HEK293 (cell line): Measurements from ENCODE around the gene HOXA6.
A peak's percentile ranks its signal among the peaks of the same experiment; 100 is the strongest.

ENCODE experiments used
- CTCF ChIA-PET: fragments of 350-600 bp; formaldehyde crosslinking; extraction: SDS; loops from one replicate; lab custom pipeline; 2021; ENCODE audit warnings: antibody characterized with exemption; lab: Yijun Ruan, JAX
- POLR2A ChIA-PET: fragments of 300-600 bp; formaldehyde crosslinking; extraction: SDS; loops from one replicate; lab custom pipeline; 2020; ENCODE audit warnings: antibody characterized with exemption, inconsistent platforms; lab: Yijun Ruan, JAX
- H3K27ac ChIP-seq: fragments of 200-500 bp; sonication (Bioruptor generic); 2 replicates; pipeline ENCODE4 v1.5.1; 2014; ENCODE audit warnings: low read depth, low read length, control low read depth, inconsistent platforms; ENCODE audit errors: extremely low read depth
- H3K36me3 ChIP-seq, 2 experiments: fragments of 200-500 bp in 1 of 2; sonication (Bioruptor generic) in 1 of 2; 1 replicate in 1 of 2; 2 replicates in 1 of 2; pipeline ENCODE4 v1.5.1; 2014 to 2017; ENCODE audit warnings: inconsistent platforms in 2 of 2, low read length in 2 of 2; ENCODE audit not compliant: control insufficient read depth in 2 of 2, insufficient read depth in 1 of 2
- H3K4me1 ChIP-seq: fragments of 200-500 bp; sonication (Bioruptor generic); 2 replicates; pipeline ENCODE4 v1.5.1; 2014; ENCODE audit warnings: mild to moderate bottlenecking, low read length, inconsistent platforms; ENCODE audit not compliant: control insufficient read depth, insufficient read depth
- H3K4me3 ChIP-seq: 2 replicates; pipeline ENCODE4 v1.5.1; 2011; ENCODE audit warnings: low read depth, mild to moderate bottlenecking, control low read depth, low read length, moderate library complexity
- H3K9me3 ChIP-seq: fragments of 200-500 bp; sonication (Bioruptor generic); 2 replicates; pipeline ENCODE4 v1.5.1; 2014; ENCODE audit warnings: low read depth, low read length, inconsistent platforms; ENCODE audit not compliant: control insufficient read depth, insufficient read depth
- FEZF1 ChIP-seq: fragments of 450-650 bp; formaldehyde crosslinking; IDR thresholded peaks from 2 replicates; pipeline ENCODE4 v1.5.1; 2016; ENCODE audit warnings: missing biosample characterization, missing genetic modification characterization
- GLIS1 ChIP-seq: fragments of 450-650 bp; formaldehyde crosslinking; IDR thresholded peaks from 2 replicates; pipeline ENCODE4 v1.5.1; 2016; ENCODE audit warnings: missing biosample characterization, missing genetic modification characterization
- GLIS2 ChIP-seq: fragments of 450-650 bp; formaldehyde crosslinking; IDR thresholded peaks from 2 replicates; pipeline ENCODE4 v1.5.1; 2016; ENCODE audit warnings: missing biosample characterization, missing genetic modification characterization
- HOXD13 ChIP-seq: sonication (generic); formaldehyde crosslinking; IDR thresholded peaks from 2 replicates; pipeline ENCODE4 v1.8.0; 2022; ENCODE audit warnings: missing genetic modification reagents, borderline replicate concordance
- KLF17 ChIP-seq: fragments of 450-650 bp; formaldehyde crosslinking; IDR thresholded peaks from 2 replicates; pipeline ENCODE4 v1.5.1; 2016; ENCODE audit warnings: missing biosample characterization, missing genetic modification characterization
- OVOL3 ChIP-seq: fragments of 450-650 bp; formaldehyde crosslinking; IDR thresholded peaks from 2 replicates; pipeline ENCODE4 v1.5.1; 2016; ENCODE audit warnings: missing biosample characterization, missing genetic modification characterization
- PRDM1 ChIP-seq: fragments of 450-650 bp; formaldehyde crosslinking; IDR thresholded peaks from 2 replicates; pipeline ENCODE4; 2016; ENCODE audit warnings: missing biosample characterization, missing genetic modification characterization
- PRDM4 ChIP-seq: fragments of 450-650 bp; formaldehyde crosslinking; IDR thresholded peaks from 2 replicates; pipeline ENCODE4 v1.5.1; 2017; ENCODE audit warnings: missing biosample characterization, missing genetic modification characterization
- REPIN1 ChIP-seq: fragments of 450-650 bp; formaldehyde crosslinking; IDR thresholded peaks from 2 replicates; pipeline ENCODE4 v1.5.1; 2017; ENCODE audit warnings: missing biosample characterization, missing genetic modification characterization, low read depth
- ZBTB49 ChIP-seq: fragments of 450-650 bp; formaldehyde crosslinking; IDR thresholded peaks from 2 replicates; pipeline ENCODE4 v1.5.1; 2016; ENCODE audit warnings: missing biosample characterization, missing genetic modification characterization, low read depth
- ZNF26 ChIP-seq: fragments of 450-650 bp; formaldehyde crosslinking; IDR thresholded peaks from 2 replicates; pipeline ENCODE4 v1.5.1; 2016; ENCODE audit warnings: missing biosample characterization, missing genetic modification characterization
- ZNF335 ChIP-seq: fragments of 450-650 bp; formaldehyde crosslinking; conservative IDR thresholded peaks from 2 replicates; pipeline ENCODE4 v1.5.1; 2016; ENCODE audit warnings: missing biosample characterization, missing genetic modification characterization
- ZNF366 ChIP-seq: fragments of 450-650 bp; formaldehyde crosslinking; conservative IDR thresholded peaks from 2 replicates; pipeline ENCODE4 v1.5.1; 2016; ENCODE audit warnings: missing biosample characterization, missing genetic modification characterization
- ZNF658 ChIP-seq: fragments of 450-650 bp; formaldehyde crosslinking; IDR thresholded peaks from 2 replicates; pipeline ENCODE4; 2016; ENCODE audit warnings: missing biosample characterization, missing genetic modification characterization
- ZNF664 ChIP-seq: fragments of 450-650 bp; formaldehyde crosslinking; IDR thresholded peaks from 2 replicates; pipeline ENCODE4 v1.5.1; 2016; ENCODE audit warnings: missing biosample characterization, missing genetic modification characterization
- ZNF707 ChIP-seq: fragments of 450-650 bp; formaldehyde crosslinking; IDR thresholded peaks from 2 replicates; pipeline ENCODE4 v1.5.1; 2016; ENCODE audit warnings: missing biosample characterization, missing genetic modification characterization
- ZSCAN23 ChIP-seq: fragments of 450-650 bp; formaldehyde crosslinking; IDR thresholded peaks from 2 replicates; pipeline ENCODE4 v1.5.1; 2016; ENCODE audit warnings: missing biosample characterization, missing genetic modification characterization
- ZSCAN5A ChIP-seq: fragments of 450-650 bp; formaldehyde crosslinking; IDR thresholded peaks from 2 replicates; pipeline ENCODE4 v1.5.1; 2016; ENCODE audit warnings: missing biosample characterization, missing genetic modification characterization

HOXA6 gene

GRCh38 chr7:27177795-27178320, 30.3 kb upstream of the HOXA6 start (continued):
- TF ChIP-seq ZNF26 (tag by site-specific recombination) = no peak
- TF ChIP-seq, all 188 proteins: peak for 6

GRCh38 chr7:27176962-27177794, 29.6 kb upstream of the HOXA6 start:
- Histone ChIP-seq H3K36me3 (peaks cover 0 to 6% of the 10 kb centered on the region in 2 experiments; a peak in 2 of 3 replicates), H3K9me3 (no peaks in the 10 kb centered on the region), H3K4me3 (peak overlapping the region; percentile 76), H3K4me1 (peaks cover 29% of the 10 kb centered on the region), H3K27ac (peak overlapping the region; percentile 99)
- peak; percentile 59; the same call in 1 of the 2 replicates for TF ChIP-seq PRDM1 (tag by site-specific recombination)
- 0 out of 2 replicates have a peak, but pooled peaks have one; percentile 23 for TF ChIP-seq ZNF366 (tag by site-specific recombination)
- TF ChIP-seq ZSCAN5A = no peak
- peak; percentile 62; the same call in 1 of the 2 replicates for TF ChIP-seq GLIS2
- no peak for TF ChIP-seq ZBTB49
- TF ChIP-seq ZNF335 (tag by site-specific recombination) = 0 out of 2 replicates have a peak, but pooled peaks have one; percentile 6
- no peak for TF ChIP-seq ZNF707 (tag by site-specific recombination)
- TF ChIP-seq ZNF658 (tag by site-specific recombination) = no peak
- no peak for TF ChIP-seq ZNF664 (tag by site-specific recombination)
- TF ChIP-seq HOXD13 = no peak
- peak; percentile 60 for TF ChIP-seq FEZF1
- TF ChIP-seq KLF17 (tag by site-specific recombination) = no peak
- TF ChIP-seq REPIN1 = no peak
- TF ChIP-seq GLIS1 = peak; percentile 71
- TF ChIP-seq OVOL3 (tag by site-specific recombination) = no peak
- TF ChIP-seq ZSCAN23 (tag by site-specific recombination) = no peak
- TF ChIP-seq PRDM4 (tag by site-specific recombination) = 0 out of 2 replicates have a peak, but pooled peaks have one; percentile 6
- POLR2A ChIA-PET = interaction anchor here (1.0 to 11.2 kb wide), 6 partner anchors 7 to 21 kb away, joined by 3 to 237 read pairs (median 6); partner anchors contain the start of genes HOXA11 and HOXA7
- CTCF ChIA-PET = interaction anchor here (0.5 to 3.7 kb wide), 5 partner anchors 9 to 1758 kb away, joined by 3 to 10 read pairs (median 5); no protein-coding TSS in a partner anchor
